GM19328 (cell line): ENCODE data around the gene KRT12.
"Not testable (repeated sequence)": the region's sequence is repeated elsewhere in the genome, so short reads cannot be mapped to it uniquely, and the experiment has no call there.

Experiments
- ATAC-seq: cut with Tn5 transposase; IDR thresholded peaks from one replicate; pipeline ENCODE4 v1.9.1; 2021; ENCODE audit warnings: mild to moderate bottlenecking, moderate library complexity; ENCODE audit not compliant: unreplicated experiment

Gene KRT12

DNA sequence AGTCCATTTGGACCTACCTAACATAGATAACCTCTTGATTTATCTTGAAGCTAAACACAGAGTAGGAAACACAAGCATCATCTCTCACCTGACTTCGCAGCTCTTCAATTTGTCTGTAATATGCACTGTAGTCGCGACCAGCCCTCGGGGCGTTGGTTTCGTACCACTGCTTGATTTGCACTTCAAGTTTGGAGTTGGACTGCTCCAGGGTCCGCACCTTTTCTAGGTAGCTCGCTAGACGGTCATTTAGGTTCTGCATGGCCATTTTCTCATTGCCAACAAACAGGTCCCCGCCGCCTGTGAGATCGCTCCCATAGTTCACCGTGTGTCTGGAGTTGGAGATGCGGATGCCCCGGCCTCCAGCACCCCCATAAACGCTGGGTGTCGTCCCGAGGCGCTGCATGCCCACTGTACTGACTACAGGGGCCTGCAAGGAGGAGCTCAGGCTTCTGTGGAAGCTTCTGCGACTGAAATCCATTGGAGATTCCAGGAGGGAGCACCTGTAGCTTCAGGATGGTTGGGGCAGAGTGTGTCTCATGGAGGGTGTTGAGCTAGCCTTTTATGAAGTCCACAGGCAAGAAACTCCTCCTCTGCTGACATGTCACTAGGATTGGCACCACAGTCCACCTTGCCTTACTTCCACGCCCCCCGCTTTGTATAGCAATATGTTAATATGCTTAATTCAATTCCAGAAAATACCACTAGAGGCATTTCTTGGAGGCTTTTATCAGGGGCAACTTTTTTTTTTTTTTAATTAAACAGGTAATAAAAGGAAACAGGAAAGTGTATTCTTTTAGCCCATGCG, 17.9 kb upstream of the KRT12 start, which contains the start of gene KRT20:
Gene KRT20, minus strand, starts transcription at position 535 of the 805 bp plus-strand sequence. Its CDS starts 57 bp downstream, at position 478.
- no peak for ATAC-seq

DNA sequence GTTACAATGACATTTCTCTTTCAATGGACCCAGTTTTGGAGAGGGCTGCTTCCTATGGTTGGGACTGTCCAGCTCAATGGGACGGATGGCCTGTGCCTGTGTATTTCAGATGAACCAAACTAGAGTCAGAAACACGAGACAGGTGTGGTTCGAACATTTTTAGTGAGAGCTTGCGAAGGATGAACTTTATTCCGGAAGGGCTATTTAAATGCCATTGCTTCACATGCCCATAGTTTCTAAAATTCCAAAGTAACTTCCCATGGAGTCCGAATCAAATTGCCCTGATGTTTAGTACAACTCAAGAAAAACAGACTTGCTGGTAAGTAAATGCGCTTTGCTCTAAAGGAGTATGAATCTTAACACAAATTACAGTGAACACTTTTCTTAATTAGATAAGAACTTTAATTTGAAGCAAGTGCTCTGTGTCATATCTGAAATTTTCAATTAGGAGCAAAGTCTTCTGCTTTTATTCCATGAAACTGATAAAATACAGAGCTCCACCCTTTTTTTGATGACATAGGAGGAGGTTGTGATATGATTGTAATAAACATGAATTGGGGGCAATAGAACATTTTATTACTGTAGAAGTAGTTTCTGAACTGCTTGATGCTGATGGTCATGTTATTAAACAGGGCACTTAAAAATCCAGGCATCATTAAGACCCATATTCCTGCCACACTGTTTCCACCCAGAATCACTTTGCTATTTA, 16.8 kb upstream of the KRT12 start:
- ATAC-seq: no peak

DNA sequence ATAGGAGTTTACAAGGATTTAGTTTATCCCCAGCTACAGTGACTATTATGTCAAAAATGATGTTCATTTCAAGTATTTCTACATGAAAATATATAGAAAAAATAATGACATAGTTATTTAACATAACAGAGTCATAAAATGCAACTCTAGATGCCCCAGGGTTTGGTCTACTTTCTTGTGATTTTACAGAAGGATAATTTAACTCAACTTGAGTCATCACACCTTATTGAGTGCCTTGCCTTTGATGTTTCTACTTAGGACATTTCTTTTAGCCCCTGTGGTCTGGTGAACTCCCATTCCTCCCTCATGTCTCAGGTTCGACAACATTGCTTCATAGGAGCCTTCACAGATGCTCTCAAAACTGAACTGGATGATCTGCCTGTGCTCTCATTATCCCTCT, 16.0 kb upstream of the KRT12 start:
- ATAC-seq: no peak

DNA sequence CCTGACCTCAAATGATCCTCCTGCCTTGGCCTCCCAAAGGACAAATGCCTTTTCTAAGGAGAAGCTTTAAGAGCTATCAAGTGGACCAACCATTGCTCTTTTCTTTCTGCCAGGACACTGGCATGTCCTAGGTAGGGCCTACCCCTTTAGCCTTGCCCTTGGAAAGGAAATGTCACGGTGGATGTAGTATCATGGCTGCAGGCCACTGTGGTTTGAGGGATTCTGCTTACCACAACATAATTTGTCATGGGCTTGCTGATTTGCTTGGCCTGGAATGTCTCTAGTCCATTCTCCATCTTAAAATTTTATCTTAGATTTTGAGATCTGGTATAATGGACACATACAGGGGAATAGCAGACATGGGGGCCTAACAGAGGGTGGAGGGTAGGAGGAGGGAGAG, 12.0 kb upstream of the KRT12 start:
- ATAC-seq: no peak

DNA sequence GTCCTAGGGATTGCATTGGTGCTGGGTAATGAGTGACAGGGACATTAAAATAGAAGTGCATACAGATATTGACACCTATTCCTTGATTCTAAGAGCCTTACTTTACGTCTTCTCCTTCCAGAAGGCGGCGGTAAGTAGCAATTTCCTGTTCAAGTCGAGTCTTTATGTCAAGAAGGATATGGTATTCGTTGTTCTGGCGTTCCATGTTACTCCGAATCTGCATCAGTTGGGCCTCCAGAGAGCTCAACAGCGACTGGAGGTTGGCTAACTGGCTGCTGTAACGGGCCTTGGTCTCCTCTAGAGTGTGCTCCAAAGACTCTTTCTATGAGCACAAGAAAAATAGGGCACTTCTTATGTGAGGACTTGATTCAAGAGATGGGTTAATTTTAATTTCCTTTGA, 11.0 kb upstream of the KRT12 start:
- no peak for ATAC-seq

GRCh38 chr17:40873801-40874200, 6.8 kb upstream of the KRT12 start:
- ATAC-seq: no peak

- ATAC-seq: no peak
Observed at GRCh38 chr17:40873255-40873654, 6.2 kb upstream of the KRT12 start.

- ATAC-seq: no peak
Observed at GRCh38 chr17:40872416-40872815, 5.4 kb upstream of the KRT12 start.

- ATAC-seq: no peak
Observed at GRCh38 chr17:40871316-40871715, 4.3 kb upstream of the KRT12 start.

DNA sequence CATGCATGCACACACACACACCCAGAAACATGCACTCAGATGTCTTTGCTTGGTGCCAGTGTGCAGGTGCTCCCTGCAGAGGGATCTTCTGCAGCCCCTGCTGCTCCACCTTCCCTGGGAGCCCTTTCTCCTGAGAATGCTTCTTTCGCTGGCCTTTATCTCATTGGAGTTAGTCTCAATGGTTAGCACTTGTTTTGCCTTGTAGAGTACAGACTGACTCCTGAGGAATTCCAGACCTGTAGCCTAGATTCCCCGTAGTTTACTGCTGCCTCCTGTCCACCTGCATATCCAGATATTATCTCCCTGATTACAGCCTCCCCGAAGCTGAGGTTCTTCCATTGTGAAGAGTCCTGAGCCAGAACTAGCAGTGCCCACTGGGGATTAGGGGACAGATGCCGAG, 3.1 kb upstream of the KRT12 start:
- no peak for ATAC-seq

GRCh38 chr17:40864661-40865390, 2.2 kb downstream of the KRT12 start:
- no peak for ATAC-seq

GRCh38 chr17:40862985-40863733, 3.9 kb downstream of the KRT12 start:
- no peak for ATAC-seq

- no peak for ATAC-seq
Observed at GRCh38 chr17:40859536-40859935, 7.5 kb downstream of the KRT12 start.

- not testable (repeated sequence) for ATAC-seq
Observed at GRCh38 chr17:40858667-40859066, 8.4 kb downstream of the KRT12 start.

DNA sequence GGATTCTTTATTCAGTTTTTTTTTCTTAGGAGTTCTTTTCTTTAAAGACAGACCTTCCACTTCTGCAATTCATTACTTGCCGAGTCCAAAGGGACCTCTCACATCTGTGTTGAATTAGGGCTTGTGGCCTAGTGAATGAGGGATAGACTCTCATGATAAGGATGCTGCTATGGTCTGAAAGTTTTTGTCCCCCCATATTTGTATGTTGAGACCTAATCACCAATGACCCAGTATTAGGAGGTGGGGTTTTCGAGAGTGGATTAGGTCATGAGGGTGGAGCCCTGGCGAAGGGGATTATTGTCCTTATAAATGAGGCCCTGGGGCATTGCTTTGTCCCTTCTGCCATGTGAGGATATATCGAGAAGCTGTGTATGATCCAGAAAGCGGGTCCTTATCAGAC, 9.5 kb downstream of the KRT12 start:
- no peak for ATAC-seq

- no peak for ATAC-seq
Observed at GRCh38 chr17:40854175-40854814, 12.7 kb downstream of the KRT12 start.

DNA sequence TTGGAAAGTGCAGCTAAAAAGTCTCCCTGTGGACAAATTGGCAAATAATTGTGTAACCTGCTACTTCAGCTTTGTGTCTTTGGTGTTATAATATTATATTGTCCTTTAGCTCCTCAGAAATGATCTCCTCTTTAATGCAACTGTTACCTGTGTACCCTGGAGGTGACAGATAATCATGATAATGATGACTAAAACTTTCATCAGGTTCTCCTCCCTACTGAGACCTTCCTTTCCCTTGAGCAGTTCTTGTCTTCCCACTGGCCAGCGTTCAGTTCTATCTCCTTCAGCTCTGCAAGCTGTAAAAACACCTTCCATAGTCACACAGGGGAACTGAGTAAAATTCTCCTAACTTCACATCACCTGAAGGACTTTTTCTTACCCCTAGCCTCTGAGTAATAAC, 14.7 kb downstream of the KRT12 start:
- ATAC-seq: no peak

GRCh38 chr17:40850293-40850972, 16.6 kb downstream of the KRT12 start:
- no peak for ATAC-seq

DNA sequence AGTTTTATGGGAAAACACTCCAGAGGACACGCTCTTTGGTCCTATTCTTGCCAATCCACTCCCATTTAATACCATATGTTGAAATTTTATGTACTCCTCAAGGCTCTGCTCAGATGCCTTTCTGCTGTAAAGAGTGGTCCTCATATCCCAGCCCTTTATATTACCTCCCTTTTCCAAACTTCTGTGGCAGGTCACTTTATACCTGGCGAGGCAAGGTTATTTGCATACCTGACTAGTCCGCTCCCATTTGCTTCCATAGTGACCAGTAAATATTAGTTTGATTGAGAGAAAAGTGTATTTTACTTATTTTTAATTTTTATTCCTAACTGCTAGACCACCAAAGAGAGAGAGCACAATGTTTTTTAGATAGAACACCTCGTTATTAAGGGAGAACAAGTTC, 17.3 kb downstream of the KRT12 start:
- no peak for ATAC-seq
